CD4-positive, alpha-beta memory T cell (primary cell): Measurements from ENCODE around the gene SYNPO2. TPM values are rescaled to one million over a fixed set of nuclear protein-coding genes. Genes with fewer than 3 reads are reported as not detected.

ENCODE experiments used
- CTCF ChIA-PET: fragments of 350-600 bp; sonication (Branson Sonifier 250); formaldehyde crosslinking; loops from one replicate; lab custom pipeline; 2021; ENCODE audit warnings: inconsistent platforms; ENCODE audit not compliant: partially characterized antibody; lab: Charles Lee
- POLR2A ChIA-PET: fragments of 350-600 bp; sonication (Branson Sonifier 250); formaldehyde crosslinking; loops from one replicate; lab custom pipeline; 2021; ENCODE audit not compliant: partially characterized antibody; lab: Charles Lee
- DNase-seq, 5 donors: peaks; one replicate each; pipeline versions ENCODE4 v3.0.0 to v3.0.0-alpha.2; 2020 to 2022; ENCODE audit warnings: mixed read lengths in 1 of 5
- H3K27ac ChIP-seq: one replicate; pipeline ENCODE4 v1.7.0; 2013; ENCODE audit warnings: low read depth, low read length
- H3K27me3 ChIP-seq: 2 replicates; pipeline ENCODE4 v1.7.0; 2013; ENCODE audit warnings: mild to moderate bottlenecking, low read length, moderate library complexity; ENCODE audit not compliant: insufficient read depth
- H3K36me3 ChIP-seq: 2 replicates; pipeline ENCODE4 v1.7.0; 2013; ENCODE audit warnings: mild to moderate bottlenecking, low read length, moderate library complexity; ENCODE audit not compliant: insufficient read depth
- H3K4me1 ChIP-seq: 2 replicates; pipeline ENCODE4 v1.7.0; 2013; ENCODE audit warnings: mild to moderate bottlenecking, low read length, moderate library complexity; ENCODE audit not compliant: insufficient read depth
- H3K4me3 ChIP-seq, 2 donors: one replicate each; pipeline ENCODE4 v1.7.0; 2013; ENCODE audit warnings: low read length in 2 of 2, mild to moderate bottlenecking in 1 of 2
- H3K9me3 ChIP-seq, 2 donors: one replicate each; pipeline ENCODE4 v1.7.0; 2013; ENCODE audit warnings: low read length in 2 of 2, control low read depth in 1 of 2; ENCODE audit not compliant: control insufficient read depth in 1 of 2
- H3K27ac Mint-ChIP-seq, 7 donors: one replicate each; pipeline ENCODE4 v1.8.0; 2020 to 2021; ENCODE audit warnings: mixed read lengths in 7 of 7, mild to moderate bottlenecking in 6 of 7, inconsistent platforms in 3 of 7, moderate library complexity in 3 of 7
- H3K27me3 Mint-ChIP-seq, 2 donors: one replicate each; pipeline ENCODE4 v1.8.0; 2020 to 2021; ENCODE audit warnings: mixed read lengths in 2 of 2
- H3K36me3 Mint-ChIP-seq, 2 donors: one replicate each; pipeline ENCODE4 v1.8.0; 2020 to 2021; ENCODE audit warnings: mixed read lengths in 2 of 2, inconsistent platforms in 1 of 2, mild to moderate bottlenecking in 1 of 2
- H3K4me1 Mint-ChIP-seq, 4 donors: one replicate each; pipeline ENCODE4 v1.8.0; 2020 to 2021; ENCODE audit warnings: mixed read lengths in 4 of 4, mild to moderate bottlenecking in 1 of 4
- H3K4me3 Mint-ChIP-seq, 8 donors: one replicate each; pipeline ENCODE4 v1.8.0; 2020 to 2021; ENCODE audit warnings: mixed read lengths in 8 of 8, mild to moderate bottlenecking in 7 of 8, moderate library complexity in 6 of 8, inconsistent platforms in 3 of 8
- H3K9me3 Mint-ChIP-seq, 8 donors: one replicate each; pipeline ENCODE4 v1.8.0; 2020 to 2021; ENCODE audit warnings: mixed read lengths in 8 of 8, mild to moderate bottlenecking in 5 of 8, inconsistent platforms in 3 of 8, moderate library complexity in 1 of 8
- intact Hi-C: fragments of 100-400 bp; cut with micrococcal nuclease; formaldehyde crosslinking; loops from one replicate; pipeline ENCODE4 v1.15.1; 2023
- polyA plus RNA-seq, 2 donors: library from polyadenylated mRNA; unstranded; fragments of 300-500 nt; fragmentation: Illumina TruSeq; gene quantifications; one replicate each; pipeline ENCODE4 v1.2.3, GENCODE V29; 2021
- total RNA-seq, 2 experiments: library from RNA; stranded (reverse); gene quantifications; one replicate each; pipeline ENCODE4 v1.2.3, GENCODE V29; 2021

The SYNPO2 gene
- total and polyA plus RNA-seq, 4 experiments from 2014 or later, result 0.04 to 1.4 (median 0.84) TPM

DNA sequence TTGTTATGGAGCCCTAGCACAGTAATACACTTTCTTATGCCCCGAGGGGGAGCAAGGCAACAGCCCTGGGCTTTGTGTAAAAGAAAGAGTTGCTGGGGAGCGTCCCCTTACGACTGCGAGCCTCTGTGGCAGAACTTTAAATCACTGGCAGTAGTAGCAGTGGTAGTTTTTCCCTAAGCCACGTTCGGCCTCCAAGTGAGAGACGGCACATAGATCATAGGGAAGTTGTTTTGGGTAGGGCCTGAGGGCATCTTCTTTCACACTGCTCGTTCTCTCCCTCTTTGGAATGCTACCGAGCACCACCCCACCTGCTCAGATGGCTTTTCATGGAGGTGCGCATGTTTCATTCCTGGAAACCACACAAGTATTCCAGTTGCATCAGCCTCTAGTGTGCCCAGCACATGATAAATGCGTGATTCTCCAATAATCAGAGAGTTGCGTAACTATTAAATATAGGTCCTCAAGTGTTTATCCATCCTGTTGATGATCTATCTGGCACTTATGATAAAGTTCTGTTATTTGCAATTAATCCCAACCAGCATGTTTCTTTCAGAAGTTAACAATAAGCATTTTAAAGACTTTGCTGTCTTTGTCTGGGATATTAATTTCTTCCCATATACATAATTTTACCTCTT, 7.0 kb upstream of the SYNPO2 start:
- Histone ChIP-seq H3K9me3 (no peaks in the 10 kb centered on the region), H3K4me1 (no peaks in the 10 kb centered on the region), H3K36me3 (no peaks in the 10 kb centered on the region), H3K27ac (no peak overlapping the region), H3K27me3 (no peaks in the 10 kb centered on the region), H3K4me3 (no peak overlapping the region)
- ChIA-PET CTCF (no interaction called here), POLR2A (no interaction called here)
- H3K4me1 Mint-ChIP-seq, result no peaks in the 10 kb centered on the region
- peaks cover 3 to 12% of the 10 kb centered on the region in 2 donors for H3K36me3 Mint-ChIP-seq
- no peak overlapping the region for H3K27ac Mint-ChIP-seq
- H3K27me3 Mint-ChIP-seq, result peaks cover 6 to 7% of the 10 kb centered on the region in 2 donors
- H3K4me3 Mint-ChIP-seq, result no peak overlapping the region
- no peak for DNase-seq
- H3K9me3 Mint-ChIP-seq, result peaks cover 0 to 14% (median 5%) of the 10 kb centered on the region in 8 donors
- intact Hi-C loops, result no loop called here

DNA sequence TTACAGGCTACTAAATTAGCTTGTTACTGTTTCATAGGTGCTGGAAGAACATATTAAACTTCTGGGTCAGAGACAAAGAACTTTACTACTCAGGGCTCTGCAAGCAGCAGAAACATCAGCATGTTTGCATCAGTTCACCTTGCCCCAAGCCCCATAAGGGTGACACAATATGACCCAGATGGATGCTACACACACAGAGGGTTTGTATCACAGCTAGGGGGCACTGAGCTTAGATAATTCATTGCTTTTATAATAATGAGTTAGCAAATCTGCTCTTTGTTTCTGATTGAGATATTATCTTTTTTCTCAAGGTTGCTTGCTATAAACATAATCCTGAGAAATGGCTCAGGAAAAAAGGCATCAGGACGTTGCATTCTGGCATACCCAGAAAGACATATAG, 4.8 kb upstream of the SYNPO2 start:
- Mint-ChIP-seq H3K36me3 (peaks cover 0 to 1% of the 10 kb centered on the region in 2 donors), H3K4me3 (no peak overlapping the region), H3K27ac (no peak overlapping the region), H3K9me3 (peaks cover 0 to 7% (median under 1%) of the 10 kb centered on the region in 8 donors), H3K27me3 (peaks cover 10 to 12% of the 10 kb centered on the region in 2 donors), H3K4me1 (peaks cover 4 to 5% (median 5%) of the 10 kb centered on the region in 4 donors)
- Histone ChIP-seq H3K27me3 (peaks cover 1% of the 10 kb centered on the region), H3K4me3 (no peak overlapping the region), H3K36me3 (no peaks in the 10 kb centered on the region), H3K27ac (no peak overlapping the region), H3K4me1 (peaks cover 9% of the 10 kb centered on the region), H3K9me3 (no peaks in the 10 kb centered on the region)
- DNase-seq, result no peak
- CTCF ChIA-PET, result interaction anchor here (1.1 to 1.3 kb wide), 3 partner anchors 8 to 112 kb away, joined by 3 to 4 read pairs (median 3); no protein-coding TSS in a partner anchor
- POLR2A ChIA-PET, result no interaction called here
- intact Hi-C loops, result no loop called here

DNA sequence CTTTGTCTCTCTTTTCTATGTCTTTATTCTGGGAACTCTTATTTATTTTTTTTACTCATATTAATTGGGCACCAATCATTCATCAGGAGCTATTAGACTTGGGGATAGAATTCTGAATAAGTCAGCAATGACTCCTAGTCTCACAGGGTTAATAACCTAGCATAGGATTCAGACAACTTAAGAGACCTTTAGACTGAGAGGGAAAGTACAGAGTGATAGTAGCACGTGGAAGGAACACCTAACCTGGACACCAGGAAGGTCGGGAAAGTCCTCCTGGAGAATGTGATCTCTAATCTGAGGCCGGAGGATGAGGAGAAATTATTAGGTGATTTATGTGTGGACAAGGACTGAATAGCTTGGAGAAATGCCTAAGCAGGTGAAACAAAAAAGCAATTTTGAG, 3.9 kb upstream of the SYNPO2 start:
- ChIA-PET POLR2A (no interaction called here), CTCF (interaction anchor here (0.6 to 1.3 kb wide), 3 partner anchors 11 to 136 kb away, joined by 3 to 4 read pairs (median 3); no protein-coding TSS in a partner anchor)
- no peak for DNase-seq
- Histone ChIP-seq H3K4me1 (peaks cover 15% of the 10 kb centered on the region), H3K9me3 (no peaks in the 10 kb centered on the region), H3K4me3 (no peak overlapping the region), H3K27me3 (peaks cover 5% of the 10 kb centered on the region), H3K27ac (no peak overlapping the region), H3K36me3 (no peaks in the 10 kb centered on the region)
- Mint-ChIP-seq H3K36me3 (no peaks in the 10 kb centered on the region), H3K4me1 (peaks cover 9 to 10% (median 10%) of the 10 kb centered on the region in 4 donors), H3K27me3 (peaks cover 14 to 16% of the 10 kb centered on the region in 2 donors), H3K9me3 (peaks cover 0 to 5% (median 0%) of the 10 kb centered on the region in 8 donors), H3K4me3 (no peak overlapping the region), H3K27ac (no peak overlapping the region)
- intact Hi-C loops, result no loop called here

DNA sequence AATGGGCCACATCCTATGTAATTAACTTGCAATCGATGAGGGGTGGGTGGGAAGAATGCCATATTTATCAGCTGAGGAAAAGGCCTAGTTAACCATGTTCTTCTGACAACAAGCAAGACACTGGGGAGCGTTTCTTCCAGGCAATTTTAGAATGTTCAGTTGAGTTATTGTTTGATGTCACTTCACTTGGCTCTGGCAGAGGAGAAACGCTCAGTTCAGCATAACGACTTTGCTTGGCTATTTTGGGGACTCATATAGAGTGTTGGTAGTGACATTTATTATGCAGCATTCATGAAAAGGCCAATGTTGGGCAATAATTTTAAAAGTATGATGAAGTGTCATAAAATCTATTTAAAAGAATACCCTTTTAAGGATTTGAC, 648 bp downstream of the SYNPO2 start:
- Histone ChIP-seq H3K27ac (no peak overlapping the region), H3K4me1 (peaks cover 15% of the 10 kb centered on the region), H3K9me3 (no peaks in the 10 kb centered on the region), H3K27me3 (peaks cover 9% of the 10 kb centered on the region), H3K4me3 (no peak overlapping the region), H3K36me3 (no peaks in the 10 kb centered on the region)
- Mint-ChIP-seq H3K4me1 (peaks cover 12 to 16% (median 14%) of the 10 kb centered on the region in 4 donors), H3K9me3 (no peaks in the 10 kb centered on the region), H3K27me3 (peaks cover 19 to 23% of the 10 kb centered on the region in 2 donors), H3K36me3 (no peaks in the 10 kb centered on the region), H3K4me3 (peak overlapping the region in 7 of 8 donors; percentile 72 to 85 (median 84)), H3K27ac (no peak overlapping the region)
- POLR2A ChIA-PET, result no interaction called here
- intact Hi-C loops, result no loop called here
- CTCF ChIA-PET, result interaction anchor here (1.6 to 6.6 kb wide), 3 partner anchors 24 to 116 kb away, joined by 3 to 98 read pairs (median 4); no protein-coding TSS in a partner anchor
- DNase-seq, result no peak

DNA sequence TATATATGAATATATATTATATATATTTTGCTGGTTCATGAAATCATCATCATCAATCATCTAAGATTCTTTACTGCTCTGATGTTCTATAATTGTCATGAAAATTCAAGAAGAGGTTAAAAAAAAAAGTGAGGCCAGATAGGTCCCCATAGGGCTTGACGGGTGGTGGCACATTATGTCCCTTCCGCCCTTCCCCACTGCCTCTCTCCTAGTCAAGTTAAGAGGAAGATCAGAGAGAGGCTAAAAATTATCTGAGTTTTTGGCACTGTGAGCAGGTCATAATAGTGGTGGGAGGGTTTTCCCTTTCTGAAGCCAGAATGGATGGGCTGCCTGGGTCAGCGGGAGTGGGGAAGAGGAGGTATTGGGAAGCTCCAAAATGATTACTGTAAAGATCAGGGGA, 5.4 kb downstream of the SYNPO2 start:
- CTCF ChIA-PET, result interaction anchor here (6.6 kb wide), 1 partner anchor 121 kb away, joined by 98 read pairs; no protein-coding TSS in a partner anchor
- peaks cover 9 to 12% of the 10 kb centered on the region in 2 donors for H3K27me3 Mint-ChIP-seq

DNA sequence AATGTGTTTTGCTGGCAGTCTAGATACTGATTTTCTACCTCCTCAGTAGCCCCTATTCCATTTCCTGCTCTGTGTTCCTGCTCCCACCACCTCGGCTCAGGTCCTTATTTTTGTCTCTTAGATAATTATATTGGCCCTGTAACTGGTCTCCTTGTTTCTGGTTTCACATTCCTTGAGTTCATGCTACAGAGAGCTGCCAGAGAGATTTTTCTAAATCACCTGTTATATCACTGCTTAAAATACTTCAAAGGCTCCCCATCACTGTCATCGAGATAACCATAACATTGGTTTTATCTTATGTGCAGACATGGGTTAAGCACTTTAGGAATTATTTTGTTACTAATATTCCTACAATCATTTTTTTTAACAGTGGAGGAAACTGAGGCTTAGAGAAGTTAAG, 9.6 kb downstream of the SYNPO2 start:
- no peak overlapping the region for H3K27ac Mint-ChIP-seq
- Histone ChIP-seq H3K27ac (no peak overlapping the region), H3K9me3 (no peaks in the 10 kb centered on the region), H3K4me3 (no peak overlapping the region), H3K27me3 (no peaks in the 10 kb centered on the region), H3K4me1 (no peaks in the 10 kb centered on the region), H3K36me3 (no peaks in the 10 kb centered on the region)
- ChIA-PET POLR2A (no interaction called here), CTCF (interaction anchor here (0.6 to 1.1 kb wide), 2 partner anchors 32 to 127 kb away, joined by 3 read pairs; no protein-coding TSS in a partner anchor)
- H3K4me1 Mint-ChIP-seq, result no peaks in the 10 kb centered on the region
- intact Hi-C loops, result no loop called here
- H3K9me3 Mint-ChIP-seq, result no peaks in the 10 kb centered on the region
- DNase-seq, result no peak
- H3K27me3 Mint-ChIP-seq, result peaks cover 2 to 4% of the 10 kb centered on the region in 2 donors
- no peaks in the 10 kb centered on the region for H3K36me3 Mint-ChIP-seq
- no peak overlapping the region for H3K4me3 Mint-ChIP-seq

More for the DNA sequence above, 5.4 kb downstream of the SYNPO2 start:
- H3K9me3 Mint-ChIP-seq, result no peaks in the 10 kb centered on the region
- H3K4me3 ChIP-seq, result no peak overlapping the region
- H3K4me1 ChIP-seq, result peaks cover 5% of the 10 kb centered on the region
- POLR2A ChIA-PET, result no interaction called here
- no peak for DNase-seq
- H3K27me3 ChIP-seq, result peaks cover 6% of the 10 kb centered on the region
- no peaks in the 10 kb centered on the region for H3K9me3 ChIP-seq
- H3K27ac Mint-ChIP-seq, result no peak overlapping the region
- peaks cover 6 to 9% (median 8%) of the 10 kb centered on the region in 4 donors for H3K4me1 Mint-ChIP-seq
- H3K27ac ChIP-seq, result no peak overlapping the region
- H3K36me3 ChIP-seq, result no peaks in the 10 kb centered on the region
- no peaks in the 10 kb centered on the region for H3K36me3 Mint-ChIP-seq
- H3K4me3 Mint-ChIP-seq, result no peak overlapping the region
- intact Hi-C loops, result no loop called here

DNA sequence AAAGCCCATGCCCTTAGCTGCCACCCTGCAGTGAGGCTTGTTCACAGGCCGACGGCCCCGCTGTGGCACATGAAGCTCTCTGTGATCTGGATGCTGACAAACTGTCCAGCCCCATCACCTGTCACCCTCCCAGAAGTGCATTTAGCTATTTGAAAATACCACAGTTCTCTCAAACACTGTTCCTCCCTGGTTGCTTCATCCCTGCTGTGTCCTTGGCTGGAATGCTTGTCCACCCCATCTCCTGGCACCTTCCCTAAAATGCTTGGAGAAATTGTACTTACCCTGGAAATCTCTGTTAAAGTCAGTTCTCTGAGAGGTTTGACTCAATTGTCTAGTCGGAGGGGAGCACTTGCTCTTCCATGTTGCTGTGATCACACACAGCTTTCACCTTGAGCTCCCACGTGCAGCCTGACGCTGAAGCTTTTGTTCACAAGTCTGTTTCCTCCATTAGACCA, 10.1 kb downstream of the SYNPO2 start:
- Mint-ChIP-seq H3K4me3 (no peak overlapping the region), H3K36me3 (no peaks in the 10 kb centered on the region), H3K27ac (no peak overlapping the region), H3K4me1 (no peaks in the 10 kb centered on the region), H3K27me3 (peaks cover 2 to 4% of the 10 kb centered on the region in 2 donors), H3K9me3 (no peaks in the 10 kb centered on the region)
- POLR2A ChIA-PET, result no interaction called here
- H3K27ac ChIP-seq, result no peak overlapping the region
- no peak overlapping the region for H3K4me3 ChIP-seq
- no peaks in the 10 kb centered on the region for H3K9me3 ChIP-seq
- intact Hi-C loops, result no loop called here
- H3K36me3 ChIP-seq, result no peaks in the 10 kb centered on the region
- no peak for DNase-seq
- CTCF ChIA-PET, result interaction anchor here (1.1 kb wide), 1 partner anchor 127 kb away, joined by 3 read pairs; no protein-coding TSS in a partner anchor
- no peaks in the 10 kb centered on the region for H3K4me1 ChIP-seq
- H3K27me3 ChIP-seq, result no peaks in the 10 kb centered on the region
